Activated CD8-positive, alpha-beta memory T cell treated with anti-CD3 and anti-CD28 coated beads for 36 hours (primary cell): Measurements from ENCODE around the gene ICAM1. TPM values are rescaled to one million over a fixed set of nuclear protein-coding genes. Genes with fewer than 3 reads are reported as not detected.
"Not testable (repeated sequence)": the region's sequence is repeated elsewhere in the genome, so short reads cannot be mapped to it uniquely, and the experiment has no call there.

ENCODE experiments used
- CTCF ChIA-PET: fragments of 350-600 bp; sonication (Branson Sonifier 250); formaldehyde crosslinking; loops from one replicate; lab custom pipeline; 2021; ENCODE audit warnings: antibody characterized with exemption; lab: Charles Lee
- POLR2A ChIA-PET: fragments of 350-600 bp; sonication (Branson Sonifier 250); formaldehyde crosslinking; loops from one replicate; lab custom pipeline; 2021; ENCODE audit warnings: antibody characterized with exemption; lab: Charles Lee
- total RNA-seq, 2 experiments: library from RNA; stranded (reverse); gene quantifications; one replicate each; pipeline ENCODE4 v1.2.3, GENCODE V29; 2021

ICAM1 gene
- total RNA-seq, 2 experiments from 2014 or later, result 57.2 to 57.8 TPM

DNA sequence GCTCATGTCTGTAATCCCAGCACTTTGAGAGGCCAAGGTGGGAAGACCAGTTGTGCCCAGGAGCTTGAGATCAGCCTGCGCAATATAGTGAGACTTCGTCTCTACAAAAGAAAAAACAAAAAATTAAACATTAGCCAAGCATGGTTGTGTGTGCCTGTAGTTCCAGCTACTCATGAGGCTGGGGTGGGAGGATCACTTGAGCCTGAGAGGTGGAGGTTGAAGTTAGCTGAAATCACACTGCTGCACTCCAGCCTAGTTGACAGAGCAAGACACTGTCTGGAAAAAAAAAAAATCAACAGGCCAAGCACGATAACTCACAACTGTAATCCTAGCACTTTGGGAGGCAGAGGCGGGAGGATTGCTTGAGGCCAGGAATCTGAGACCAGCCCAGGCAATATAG lies 35.9 kb upstream of the ICAM1 start:
- POLR2A ChIA-PET, result no interaction called here
- CTCF ChIA-PET, result interaction anchor here (2.0 to 2.3 kb wide), 2 partner anchors 15 kb away, joined by 5 to 12 read pairs; no protein-coding TSS in a partner anchor

GRCh38 chr19:10235409-10235808 lies 35.5 kb upstream of the ICAM1 start:
- CTCF ChIA-PET, result interaction anchor here (1.1 to 2.3 kb wide), 3 partner anchors 15 to 168 kb away, joined by 3 to 12 read pairs (median 5); partner anchors contain the start of gene CDC37
- POLR2A ChIA-PET, result interaction anchor here (0.6 kb wide), 2 partner anchors 23 to 411 kb away, joined by 4 read pairs; no protein-coding TSS in a partner anchor

- ChIA-PET POLR2A (no interaction called here), CTCF (interaction anchor here (0.6 to 1.3 kb wide), 3 partner anchors 12 to 183 kb away, joined by 3 to 4 read pairs (median 3); no protein-coding TSS in a partner anchor)
These were observed 33.2 kb upstream of the ICAM1 start for GRCh38 chr19:10237702-10238101.

DNA sequence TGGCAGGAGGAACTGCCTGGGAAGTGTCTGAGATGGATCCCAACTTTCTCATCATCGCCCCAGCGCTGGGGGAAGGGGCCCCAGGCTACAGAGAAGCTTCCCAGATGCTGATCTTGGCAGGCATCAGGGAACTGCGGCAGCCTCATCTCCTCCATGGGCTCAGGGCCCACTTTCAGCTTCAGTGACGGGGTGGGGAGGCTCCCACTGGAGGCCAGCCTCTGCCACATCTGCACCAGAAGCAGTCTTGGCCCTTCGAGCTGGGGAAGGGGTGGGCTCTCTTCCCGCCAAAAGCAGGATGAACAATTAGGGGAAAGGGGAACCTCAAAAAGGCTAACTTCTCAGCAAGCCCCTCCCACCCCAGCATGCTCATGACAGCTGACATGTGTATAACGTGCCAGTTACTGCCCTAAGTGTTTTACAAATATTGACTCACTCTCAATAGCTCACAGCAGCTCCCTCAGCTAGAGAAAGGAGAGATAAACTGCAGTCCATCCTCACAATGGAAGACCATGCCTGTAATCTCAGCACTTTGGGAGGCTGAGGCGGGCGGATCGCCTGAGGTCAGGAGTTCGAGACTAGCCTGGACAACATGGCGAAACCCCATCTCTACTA lies 32.6 kb upstream of the ICAM1 start:
- ChIA-PET POLR2A (no interaction called here), CTCF (interaction anchor here (0.7 to 1.3 kb wide), 3 partner anchors 12 to 69 kb away, joined by 3 to 4 read pairs (median 3); no protein-coding TSS in a partner anchor)

DNA sequence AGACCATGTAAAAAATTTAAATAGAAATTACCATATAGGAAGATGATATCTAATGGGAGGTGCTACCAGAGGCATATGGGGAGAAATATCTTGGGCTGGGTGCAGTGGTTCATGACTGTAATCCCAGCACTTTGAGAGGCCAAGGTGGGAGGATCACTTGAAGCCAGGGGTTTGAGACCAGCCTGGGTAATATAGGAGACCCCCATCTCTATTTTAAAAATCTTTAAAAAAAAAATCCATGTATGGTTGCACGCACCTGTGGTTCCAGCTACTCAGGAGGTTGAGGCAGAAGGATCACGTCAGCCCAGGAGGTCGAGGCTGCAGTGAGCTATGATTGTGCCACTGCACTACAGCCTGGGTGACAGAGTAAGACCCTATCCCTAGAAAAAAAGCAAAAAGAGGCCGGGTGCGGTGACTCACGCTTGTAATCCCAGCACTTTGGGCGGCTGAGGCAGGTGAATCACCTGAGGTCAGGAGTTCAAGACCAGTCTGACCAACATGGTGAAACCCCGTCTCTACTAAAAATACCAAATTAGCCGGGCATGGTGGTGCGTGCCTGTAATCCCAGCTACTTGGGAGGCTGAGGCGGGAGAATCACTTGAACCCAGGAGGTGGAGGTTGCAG lies 29.0 kb upstream of the ICAM1 start:
- CTCF ChIA-PET, POLR2A ChIA-PET: not testable (repeated sequence)

DNA sequence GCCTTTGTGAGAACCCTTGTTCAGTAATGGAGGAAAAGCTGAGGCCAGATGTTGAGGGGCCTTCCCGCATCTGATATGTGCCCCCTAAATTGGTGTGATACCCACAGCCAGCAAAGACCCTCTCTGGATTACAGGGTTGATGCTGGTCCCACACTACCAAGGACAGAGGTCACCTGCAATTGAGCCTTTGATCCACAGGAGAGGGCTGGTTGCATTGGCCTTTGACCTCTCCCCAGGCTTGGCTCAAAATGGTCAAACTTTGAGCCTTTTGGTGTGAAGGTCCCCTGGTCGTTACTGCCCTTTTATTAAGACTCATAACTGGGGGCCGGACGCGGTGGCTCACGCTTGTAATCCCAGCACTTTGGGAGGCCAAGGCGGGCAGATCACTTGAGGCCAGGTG lies 27.3 kb upstream of the ICAM1 start:
- CTCF ChIA-PET, result interaction anchor here (1.6 kb wide), 1 partner anchor 16 kb away, joined by 6 read pairs; no protein-coding TSS in a partner anchor
- POLR2A ChIA-PET, result interaction anchor here (0.7 kb wide), 1 partner anchor 36 kb away, joined by 3 read pairs; no protein-coding TSS in a partner anchor

DNA sequence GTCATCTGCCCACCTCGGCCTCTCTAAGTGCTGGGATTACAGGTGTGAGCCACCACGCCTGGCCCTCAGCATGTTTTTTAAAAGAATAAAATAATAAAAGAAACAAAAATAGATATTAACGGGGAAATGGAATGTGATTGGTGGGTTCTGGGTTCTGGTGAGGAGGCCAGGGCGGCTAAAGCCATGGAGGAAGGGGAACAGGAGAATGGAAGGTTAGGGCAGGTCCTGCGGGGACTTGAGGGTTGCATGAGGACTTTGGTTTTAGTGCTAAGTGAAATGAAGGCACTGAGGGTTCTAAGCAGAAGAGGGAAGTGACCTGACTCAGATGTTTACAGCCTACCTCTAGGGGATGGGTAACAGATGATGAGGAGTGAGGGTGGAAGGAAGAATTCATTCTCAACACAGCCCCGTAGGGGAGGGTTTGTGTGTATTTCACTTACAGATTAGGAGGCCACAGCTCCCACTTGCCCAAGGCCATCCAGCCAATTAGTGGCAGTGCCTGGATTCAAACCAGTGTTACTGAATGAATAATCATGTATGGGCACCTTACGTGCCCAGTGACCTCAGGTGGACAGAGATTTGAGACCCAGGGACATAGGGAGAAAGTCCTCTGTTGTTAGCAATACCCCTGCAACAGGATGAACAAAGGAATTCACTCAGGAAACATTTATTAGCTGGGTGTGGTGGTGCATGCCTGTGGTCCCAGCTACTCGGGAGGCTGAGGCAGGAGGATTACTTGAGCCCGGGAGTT lies 25.6 kb upstream of the ICAM1 start:
- CTCF ChIA-PET, result interaction anchor here (1.6 kb wide), 1 partner anchor 14 kb away, joined by 6 read pairs; no protein-coding TSS in a partner anchor
- POLR2A ChIA-PET, result no interaction called here

DNA sequence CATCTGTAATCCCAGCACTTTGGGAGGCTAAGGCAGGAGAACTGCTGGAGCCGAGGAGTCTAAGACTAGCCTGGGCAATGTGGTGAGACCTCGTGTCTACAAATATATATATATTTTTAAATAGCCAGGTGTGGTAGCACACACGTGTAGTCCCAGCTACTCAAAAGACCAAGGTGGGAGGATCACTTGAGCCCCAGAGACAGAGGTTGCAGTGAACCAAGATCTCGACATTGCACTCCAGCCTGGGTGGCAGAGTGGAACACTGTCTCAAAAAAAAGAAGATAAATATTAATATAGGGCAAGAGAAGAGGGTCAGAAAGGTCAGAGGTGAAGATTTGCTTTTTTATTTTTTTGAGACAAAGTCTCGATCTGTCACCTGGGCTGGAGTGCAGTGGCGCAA lies 24.4 kb upstream of the ICAM1 start:
- ChIA-PET POLR2A (no interaction called here), CTCF (no interaction called here)

DNA sequence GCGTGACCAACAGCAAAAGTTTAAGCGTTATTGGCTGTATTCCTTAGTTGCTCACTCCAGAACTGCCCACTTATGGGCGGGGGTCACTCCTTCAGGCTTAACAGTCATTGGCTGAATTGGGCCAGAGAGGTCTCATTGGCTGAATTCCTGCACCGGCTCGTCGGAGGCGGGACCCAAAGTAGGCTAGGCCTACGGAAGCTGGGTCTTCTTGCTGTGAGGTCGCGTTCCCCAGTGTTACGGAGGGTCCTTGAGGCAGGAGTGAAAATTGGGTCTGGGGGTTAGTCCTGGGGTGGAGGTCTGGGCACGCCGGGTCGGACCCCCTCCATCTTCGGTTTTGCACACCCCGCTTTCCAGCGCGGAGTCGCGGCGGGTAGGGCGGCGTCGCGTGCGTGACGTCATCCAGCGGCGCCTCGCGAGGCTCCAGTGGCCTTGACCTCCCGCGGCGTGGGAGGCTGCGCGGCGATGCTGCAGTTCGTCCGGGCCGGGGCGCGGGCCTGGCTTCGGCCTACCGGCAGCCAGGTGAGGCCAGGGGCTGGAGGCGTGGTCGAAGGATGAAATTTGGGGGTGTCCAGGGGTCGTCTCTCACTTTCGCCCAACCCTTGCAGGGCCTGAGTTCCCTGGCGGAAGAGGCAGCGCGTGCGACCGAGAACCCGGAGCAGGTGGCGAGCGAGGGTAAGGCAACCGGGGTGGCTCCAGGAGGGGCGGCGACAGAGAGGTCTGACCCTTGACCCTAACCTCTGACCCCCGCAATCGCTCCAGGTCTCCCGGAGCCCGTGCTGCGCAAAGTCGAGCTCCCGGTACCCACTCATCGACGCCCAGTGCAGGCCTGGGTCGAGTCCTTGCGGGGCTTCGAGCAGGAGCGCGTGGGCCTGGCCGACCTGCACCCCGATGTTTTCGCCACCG lies 18.9 kb upstream of the ICAM1 start, which contains the start of gene MRPL4:
TSS of gene MRPL4 (plus strand) at position 423 of the 903 bp plus-strand sequence. CDS start at position 463, 40 bp downstream.
- POLR2A ChIA-PET, result no interaction called here
- CTCF ChIA-PET, result interaction anchor here (0.6 to 3.4 kb wide), 2 partner anchors 23 to 128 kb away, joined by 4 to 28 read pairs; partner anchors contain the start of gene TYK2

DNA sequence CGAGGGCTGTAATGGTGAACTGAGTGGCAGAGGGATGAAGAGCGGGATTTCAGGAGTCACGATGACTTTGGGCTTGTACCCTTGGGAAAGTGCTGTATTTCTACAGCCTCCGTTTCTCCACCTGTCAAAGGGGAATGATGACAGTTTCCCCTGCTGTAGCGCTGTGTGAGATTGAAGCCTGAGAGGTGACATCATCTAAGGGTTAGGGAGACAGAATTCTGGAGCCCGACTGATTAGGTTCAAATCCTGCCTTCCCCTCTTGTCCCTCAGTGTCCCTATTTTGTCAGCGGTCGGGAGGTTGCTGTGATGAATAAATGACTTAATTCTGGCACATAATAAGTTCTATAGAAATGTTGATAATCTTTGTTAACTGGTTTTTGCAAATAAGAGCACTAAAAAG lies 18.2 kb upstream of the ICAM1 start:
- CTCF ChIA-PET, result no interaction called here
- POLR2A ChIA-PET, result interaction anchor here (0.7 kb wide), 1 partner anchor 139 kb away, joined by 5 read pairs; no protein-coding TSS in a partner anchor

DNA sequence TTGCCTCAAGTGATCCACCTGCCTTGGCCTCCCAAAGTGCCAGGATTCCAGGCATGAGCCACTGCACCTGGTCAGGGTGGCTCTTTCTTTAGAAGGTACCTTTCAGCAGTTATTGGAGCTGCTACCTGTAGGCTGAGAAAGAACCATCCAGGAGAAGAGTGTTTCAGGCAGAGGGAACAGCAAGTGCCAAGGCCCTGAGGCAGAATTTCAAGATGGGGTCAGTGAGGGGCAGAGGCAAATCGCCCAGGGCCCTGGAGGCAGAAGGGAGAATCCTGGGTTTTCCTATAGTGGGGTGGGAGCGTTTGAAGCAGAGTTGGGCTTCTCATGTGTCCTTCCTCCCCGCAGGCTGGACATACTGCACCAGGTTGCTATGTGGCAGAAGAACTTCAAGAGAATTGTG lies 16.7 kb upstream of the ICAM1 start:
- ChIA-PET CTCF (interaction anchor here (0.6 to 1.4 kb wide), 3 partner anchors 90 to 136 kb away, joined by 3 read pairs; no protein-coding TSS in a partner anchor), POLR2A (no interaction called here)

- ChIA-PET POLR2A (no interaction called here), CTCF (interaction anchor here (1.4 kb wide), 1 partner anchor 135 kb away, joined by 3 read pairs; no protein-coding TSS in a partner anchor)
These were observed 15.6 kb upstream of the ICAM1 start for GRCh38 chr19:10255358-10255757.

- ChIA-PET POLR2A (no interaction called here), CTCF (interaction anchor here (0.8 kb wide), 1 partner anchor 12 kb away, joined by 3 read pairs; no protein-coding TSS in a partner anchor)
These were observed 14.4 kb upstream of the ICAM1 start for GRCh38 chr19:10256551-10256950.

GRCh38 chr19:10256970-10257615 lies 13.8 kb upstream of the ICAM1 start:
- ChIA-PET POLR2A (interaction anchor here (2.1 kb wide), 1 partner anchor 13 kb away, joined by 22 read pairs; the partner anchor contains the start of gene ICAM1), CTCF (interaction anchor here (4.3 kb wide), 1 partner anchor 131 kb away, joined by 52 read pairs; no protein-coding TSS in a partner anchor)

GRCh38 chr19:10258080-10258710 lies 12.7 kb upstream of the ICAM1 start:
- CTCF ChIA-PET, result interaction anchor here (0.5 to 4.3 kb wide), 42 partner anchors 9 to 476 kb away, joined by 3 to 58 read pairs (median 5); partner anchors contain the start of genes CDC37, FDX2, ICAM1 and ICAM4
- POLR2A ChIA-PET, result interaction anchor here (0.5 to 2.1 kb wide), 6 partner anchors 12 to 130 kb away, joined by 3 to 22 read pairs (median 4); partner anchors contain the start of genes ICAM1, ICAM4 and TYK2

GRCh38 chr19:10259162-10259905 lies 11.6 kb upstream of the ICAM1 start:
- ChIA-PET CTCF (interaction anchor here (0.5 to 4.3 kb wide), 47 partner anchors 9 to 477 kb away, joined by 3 to 58 read pairs (median 5); partner anchors contain the start of genes CDC37, FDX2, ICAM1 and ICAM4), POLR2A (interaction anchor here (0.5 to 2.3 kb wide), 9 partner anchors 11 to 205 kb away, joined by 3 to 22 read pairs (median 6); partner anchors contain the start of genes ICAM1, ICAM4 and TYK2)
